Ammon's horn (tissue), 1 donor: ENCODE results near the gene TACC3.

ENCODE experiments used
- DNase-seq: peaks from one replicate; pipeline ENCODE4 v3.0.0-alpha.2; 2016; ENCODE audit warnings: low spot score

Gene TACC3

DNA sequence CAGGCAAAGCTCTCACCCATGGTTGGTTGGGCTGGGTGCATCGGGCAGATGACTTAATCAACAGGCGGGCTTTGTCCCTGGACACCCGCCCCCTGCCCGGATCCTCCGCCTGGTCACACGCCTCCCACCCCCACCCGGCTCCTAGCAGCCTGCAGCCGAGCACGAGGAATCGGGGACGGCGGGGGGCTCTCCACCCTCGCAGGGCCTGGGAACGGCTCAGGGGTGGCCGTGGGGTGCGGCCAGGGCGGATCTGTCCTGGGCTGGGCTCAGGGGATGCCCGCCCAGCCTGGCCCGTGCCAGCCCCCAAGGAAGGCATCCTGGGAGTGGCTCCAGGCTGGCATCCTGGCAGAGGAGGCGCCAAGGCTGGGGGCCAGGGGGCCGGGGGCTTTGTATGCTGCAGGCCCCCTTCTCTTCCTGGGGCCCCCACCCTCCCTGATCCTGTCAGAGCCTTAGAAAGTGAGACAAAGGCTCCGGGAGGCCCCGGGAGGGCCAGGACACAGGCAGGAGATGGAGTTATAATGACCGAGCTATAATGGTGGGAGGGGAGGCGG is 39.3 kb downstream of the TACC3 start:
- DNase-seq, result no peak

DNA sequence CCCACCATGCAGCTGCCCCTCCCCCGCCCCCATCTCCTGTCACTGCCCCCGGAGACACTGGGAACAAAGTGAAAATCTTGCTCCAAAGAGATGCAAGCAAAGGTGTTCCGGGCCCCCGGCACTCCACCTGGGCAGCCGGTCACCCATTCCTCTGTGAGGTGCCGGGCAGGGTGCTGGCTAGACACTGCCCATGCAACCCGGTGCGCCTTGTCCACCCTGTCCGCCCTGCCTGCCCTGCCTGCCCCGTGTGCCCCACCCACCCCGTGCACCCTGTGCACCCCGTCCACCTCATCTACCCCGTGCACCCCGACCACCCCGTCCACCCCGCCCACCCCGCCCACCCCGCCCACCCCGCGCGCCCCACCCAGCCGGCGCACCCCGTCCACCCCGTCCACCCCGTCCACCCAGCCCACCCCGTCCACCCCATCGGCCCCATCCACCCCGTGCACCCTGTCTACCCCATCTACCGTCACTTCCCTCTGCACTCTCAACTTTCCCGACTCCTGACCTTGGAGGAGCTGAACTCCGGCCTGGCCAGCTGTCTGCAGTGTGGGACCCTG is 39.9 kb downstream of the TACC3 start:
- DNase-seq, result no peak

DNA sequence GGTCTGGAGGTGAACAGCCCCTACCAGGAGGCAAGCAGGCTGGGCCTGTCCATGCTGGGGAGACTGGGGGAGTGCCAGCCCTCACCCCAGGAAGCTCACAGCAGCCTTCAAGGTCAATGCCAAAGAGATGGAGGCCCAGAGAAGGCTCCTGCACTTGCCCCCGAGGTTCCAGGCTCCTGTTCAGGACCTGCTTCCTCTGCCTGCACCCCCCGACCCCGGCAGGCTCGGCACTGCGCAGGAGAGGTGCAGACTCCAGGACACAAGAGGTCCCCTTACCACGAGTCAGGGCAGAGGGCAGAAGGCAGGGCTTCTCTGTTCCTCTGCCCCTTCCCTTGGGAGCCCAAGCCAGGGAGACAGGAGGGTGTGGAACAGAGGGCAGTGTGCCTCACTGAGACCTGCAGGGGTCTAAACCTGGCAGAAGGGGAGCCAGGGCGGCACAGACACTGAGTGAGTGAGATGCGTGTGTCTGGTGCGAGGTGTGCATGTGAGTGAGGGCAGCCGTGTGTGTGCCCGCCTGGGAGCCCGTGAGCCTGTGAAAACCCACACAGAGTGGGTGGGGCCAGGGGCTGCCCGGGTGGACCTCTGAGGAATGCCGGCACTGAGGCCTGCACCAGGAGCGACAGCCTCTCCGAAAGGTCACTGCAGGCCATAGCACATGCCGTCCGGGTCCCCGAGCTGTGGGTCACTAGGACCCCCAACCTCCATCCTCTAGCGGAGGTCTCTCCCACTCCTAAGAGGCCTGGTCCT is 41.1 kb downstream of the TACC3 start:
- DNase-seq, result no peak

DNA sequence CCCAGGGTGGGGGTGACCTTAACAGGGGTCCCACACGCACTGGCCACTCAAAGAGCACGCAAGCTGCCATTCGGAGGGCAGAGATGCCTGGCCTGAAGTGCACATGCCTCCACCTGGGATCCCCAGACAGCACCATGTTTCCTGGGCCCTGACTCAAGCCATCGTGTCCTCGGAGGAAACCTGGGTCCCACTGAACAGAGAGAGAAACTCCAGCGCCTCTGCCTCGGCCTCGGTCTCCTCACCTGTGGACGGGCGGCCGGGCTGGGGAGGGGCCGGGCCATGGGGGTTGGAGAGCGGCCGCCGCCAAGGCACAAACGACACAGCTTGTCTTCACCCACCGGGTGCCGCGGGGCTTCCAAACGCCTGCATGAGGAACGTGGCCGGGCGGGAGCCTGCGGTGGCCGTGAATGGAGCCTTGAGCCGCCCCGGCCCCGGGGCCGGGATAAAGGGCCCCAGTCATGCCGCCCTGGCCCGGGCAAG is 41.8 kb downstream of the TACC3 start:
- no peak for DNase-seq

DNA sequence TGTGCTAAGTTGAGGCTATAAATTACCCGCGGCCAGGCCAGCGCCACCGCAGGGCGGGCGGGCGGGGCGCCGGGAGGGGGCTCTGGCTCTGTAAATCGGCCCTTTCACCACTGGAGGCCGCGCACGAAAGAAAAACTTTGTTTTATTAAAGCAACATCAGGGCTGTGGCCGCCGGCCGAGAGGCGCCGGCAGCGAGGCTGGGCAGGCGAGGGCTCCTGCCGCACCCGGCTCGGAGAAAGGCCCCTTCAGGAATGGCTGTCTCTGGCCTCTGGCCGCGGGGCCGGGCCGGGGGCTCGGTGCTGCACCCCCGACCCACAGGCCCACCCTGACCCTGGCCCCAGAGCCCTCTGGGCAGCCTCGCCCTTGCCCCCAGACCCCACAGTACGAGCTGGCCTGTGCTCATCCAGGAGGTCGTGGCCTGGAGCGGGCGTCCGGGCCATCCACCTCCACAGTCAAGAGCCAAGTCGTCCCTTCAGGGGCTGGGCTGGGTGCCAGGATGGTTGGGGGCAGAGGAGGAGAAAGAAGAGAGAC is 42.3 kb downstream of the TACC3 start:
- no peak for DNase-seq

DNA sequence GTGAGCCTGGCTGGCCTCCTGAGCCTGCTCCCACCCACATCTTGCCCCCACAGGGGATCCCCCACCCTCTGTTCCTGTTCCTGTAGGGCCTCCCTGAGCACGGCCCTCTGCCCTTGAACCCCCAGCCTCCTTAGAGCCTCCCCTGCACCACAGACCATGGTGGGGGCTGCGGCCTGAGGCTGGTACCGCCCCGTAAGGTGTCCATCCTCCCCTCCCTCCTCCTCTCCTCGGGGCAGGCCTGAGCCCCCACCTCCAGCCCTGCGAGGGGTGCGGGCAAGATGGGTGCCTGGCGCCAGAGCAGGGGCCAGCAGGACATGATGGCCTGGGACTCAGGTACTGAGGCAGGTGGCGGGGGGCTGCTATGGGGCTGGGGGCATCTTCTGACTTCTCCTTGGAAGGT is 43.3 kb downstream of the TACC3 start:
- DNase-seq, result no peak

DNA sequence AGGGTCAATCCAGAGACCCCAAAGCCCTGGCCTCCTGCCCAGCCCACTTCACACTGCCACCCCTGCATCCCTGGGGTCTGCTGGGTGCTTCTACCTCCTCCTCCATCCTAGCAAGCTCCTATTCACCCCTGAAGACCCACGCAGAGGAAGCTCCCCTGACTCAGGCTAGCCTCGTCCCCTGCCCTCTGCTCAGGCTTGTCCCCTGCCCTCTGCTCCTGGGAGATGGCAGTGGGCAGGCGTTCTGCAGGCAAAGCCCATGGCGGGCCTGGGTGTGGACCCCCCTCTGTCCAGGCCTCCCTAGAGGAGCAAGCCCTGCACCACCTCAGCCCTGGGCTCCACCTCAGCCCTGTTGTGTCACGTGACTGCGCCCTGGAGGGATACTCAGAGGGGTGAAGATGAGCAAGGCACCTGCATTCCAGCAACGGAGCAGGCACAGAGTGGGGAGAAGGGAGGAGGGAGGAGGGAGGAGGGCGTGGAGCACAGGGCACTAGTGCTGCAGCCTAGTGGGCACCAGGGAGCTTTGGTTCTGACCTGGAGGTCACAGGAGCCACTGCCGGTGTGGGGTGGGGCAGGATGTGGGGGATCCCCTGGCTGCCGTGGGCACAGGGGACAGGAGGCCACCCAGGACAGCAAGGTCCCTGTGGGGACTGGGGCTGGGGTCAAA is 44.2 kb downstream of the TACC3 start:
- DNase-seq, result no peak

DNA sequence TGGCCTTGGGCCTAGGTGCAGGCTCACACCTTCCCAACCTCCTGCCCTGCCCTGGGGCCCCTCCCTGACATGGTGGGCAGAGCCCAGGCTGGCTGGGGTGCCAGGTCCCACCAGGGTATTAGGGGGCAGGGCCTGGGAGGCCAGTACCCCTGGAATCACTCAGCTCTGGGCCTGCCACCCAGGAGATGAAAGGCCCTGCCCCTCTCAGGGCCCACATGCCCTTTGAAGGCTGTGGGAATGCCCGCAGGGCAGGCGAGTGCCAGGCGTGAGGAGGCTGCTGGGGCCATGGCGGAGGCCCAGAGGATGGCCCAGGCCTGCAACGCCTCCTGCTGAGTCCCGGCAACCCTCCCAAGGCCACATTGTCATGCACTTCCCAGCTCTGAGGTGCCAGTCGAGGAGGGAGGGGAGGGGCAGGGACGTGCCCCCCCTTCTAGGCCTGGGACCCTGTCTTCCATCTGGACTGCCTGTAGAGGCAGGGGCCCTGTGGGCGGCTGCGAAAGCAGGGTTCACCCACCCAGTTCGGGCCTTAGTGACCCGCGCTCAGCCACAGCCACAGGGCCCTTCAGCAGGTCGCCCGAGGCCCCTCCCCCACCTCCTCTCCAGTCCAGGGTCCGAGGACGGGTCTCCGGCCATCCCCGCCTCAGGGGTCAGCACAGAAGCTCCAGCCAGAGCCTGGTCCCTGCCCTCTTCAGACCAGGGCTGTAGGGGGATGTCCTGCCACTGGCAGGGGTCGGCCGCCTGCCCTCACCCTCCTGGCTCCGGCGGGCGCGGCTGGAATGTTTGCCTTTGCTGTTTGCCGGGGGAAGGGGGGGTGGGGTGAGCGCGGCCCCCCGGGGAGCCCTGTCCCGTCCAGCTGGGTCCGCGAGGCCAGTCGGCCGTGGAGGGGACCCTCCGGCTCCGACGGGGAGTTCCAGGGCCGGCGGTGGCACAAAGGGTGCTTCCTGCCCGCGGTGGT is 45.1 kb downstream of the TACC3 start:
- no peak for DNase-seq

DNA sequence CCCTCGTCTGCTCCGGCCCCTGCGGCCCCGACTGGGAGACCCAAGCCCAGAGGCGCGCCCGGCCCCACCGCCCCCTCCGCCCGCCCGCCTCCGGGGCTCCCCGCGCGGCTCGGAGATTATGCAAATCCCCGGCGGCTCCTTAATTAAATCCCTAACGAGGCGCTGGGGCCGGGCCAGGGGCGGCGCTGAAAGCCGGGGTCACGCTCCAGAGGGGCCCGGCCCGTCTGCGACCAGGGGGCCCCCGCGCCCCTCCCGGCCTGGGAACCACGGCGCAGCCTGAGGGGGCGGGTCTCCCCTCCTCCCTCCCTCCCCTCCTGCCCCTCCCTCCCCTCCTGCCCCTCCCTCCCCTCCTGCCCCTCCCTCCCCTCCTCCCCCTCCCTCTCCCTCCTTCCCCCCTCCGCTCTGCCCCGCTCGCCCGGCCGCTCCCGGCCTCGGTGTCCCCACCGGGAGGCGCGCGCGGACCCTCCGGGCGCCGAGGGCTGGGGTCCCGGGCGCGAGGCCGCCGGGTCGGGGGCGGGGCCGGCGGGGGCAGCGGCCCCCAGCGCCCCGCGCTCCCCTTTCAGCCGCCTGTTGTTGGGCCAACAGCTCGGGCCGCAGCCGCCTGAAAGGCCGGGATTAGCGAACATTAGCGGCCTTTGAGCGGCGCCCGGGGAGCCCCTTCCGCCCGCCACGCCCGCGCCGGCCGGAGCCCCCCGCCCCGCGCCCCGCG is 45.9 kb downstream of the TACC3 start:
- DNase-seq, result no peak

DNA sequence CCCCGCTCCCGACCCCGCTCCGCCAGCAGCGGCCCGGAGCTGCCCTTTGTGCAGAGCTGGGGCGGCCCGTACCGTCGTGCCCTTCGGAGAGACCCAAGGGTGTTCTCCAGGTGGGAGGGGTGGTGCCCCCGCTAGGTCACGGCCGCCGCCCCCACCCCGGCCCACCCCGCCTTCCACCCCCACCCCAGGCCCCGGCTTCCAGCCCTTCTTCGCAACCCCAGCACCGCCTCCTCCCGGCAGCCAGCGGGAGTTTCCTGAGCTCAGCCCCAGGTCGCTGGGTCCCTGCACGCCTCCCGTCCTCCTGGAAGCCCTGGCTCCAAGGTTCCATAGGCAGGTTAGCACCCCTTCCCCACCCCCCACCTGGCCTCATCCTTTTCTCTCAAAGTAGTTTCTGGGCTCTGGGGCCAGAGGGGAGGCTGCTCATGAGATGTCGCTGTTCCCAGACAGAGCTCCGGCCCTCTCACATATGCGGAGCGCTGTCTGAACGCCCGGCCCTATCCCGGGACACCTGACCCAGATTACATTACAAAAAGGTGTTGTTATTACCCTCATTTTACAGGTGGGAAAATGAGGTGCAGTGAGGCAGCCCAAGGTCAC is 46.5 kb downstream of the TACC3 start:
- no peak for DNase-seq

DNA sequence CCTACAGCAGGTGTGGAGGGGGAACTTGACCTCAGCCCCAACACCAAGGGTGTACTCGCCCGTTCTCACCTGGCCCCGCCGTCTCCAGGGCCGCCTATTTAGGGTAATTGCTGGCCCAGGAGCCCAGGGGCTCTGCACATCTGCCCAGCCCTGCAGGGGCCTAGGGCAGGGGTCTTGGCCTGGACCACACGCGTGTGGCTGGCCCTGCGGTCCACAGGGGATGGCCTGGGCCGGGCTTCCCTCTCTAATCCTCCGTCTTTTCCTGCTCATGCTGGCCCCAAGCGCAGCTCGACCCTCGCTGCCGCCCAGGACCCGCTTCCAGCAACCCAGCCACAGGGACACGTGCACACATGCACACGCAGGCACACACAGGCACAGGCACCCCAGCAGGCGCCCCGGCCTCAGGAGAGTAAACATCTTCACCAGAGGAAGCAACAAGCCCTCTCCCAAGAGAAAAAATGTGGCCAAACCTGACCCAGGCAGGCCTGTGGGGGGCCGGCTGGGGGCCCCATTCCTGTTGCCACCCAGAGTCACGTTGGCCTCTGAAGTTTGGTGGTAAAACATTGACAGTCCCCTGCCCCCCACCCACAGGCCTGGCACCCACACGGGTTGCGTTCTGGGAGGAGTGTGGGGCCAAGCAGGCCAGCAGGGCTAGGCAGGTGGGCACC is 47.2 kb downstream of the TACC3 start:
- no peak for DNase-seq

DNA sequence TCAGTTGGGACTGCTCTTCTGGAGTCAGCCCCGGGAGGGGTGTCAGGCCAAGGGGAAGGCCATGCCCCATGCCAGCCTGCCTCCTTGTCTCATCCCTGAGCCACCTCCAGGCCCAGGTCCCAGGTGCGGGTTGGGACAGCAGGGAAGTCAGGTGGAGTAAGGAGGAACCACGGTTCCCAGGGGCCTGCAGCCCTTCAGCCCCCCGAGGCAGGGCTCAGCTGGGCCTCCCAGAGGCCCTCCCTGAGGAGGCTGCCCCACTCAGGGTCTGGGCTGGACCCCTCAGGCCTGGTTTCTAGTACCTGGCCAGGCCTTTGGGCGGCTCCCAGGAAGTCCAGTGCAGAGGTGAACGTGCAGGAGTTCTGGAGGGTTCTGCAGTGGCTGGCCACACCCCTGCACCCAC is 48.4 kb downstream of the TACC3 start:
- no peak for DNase-seq

DNA sequence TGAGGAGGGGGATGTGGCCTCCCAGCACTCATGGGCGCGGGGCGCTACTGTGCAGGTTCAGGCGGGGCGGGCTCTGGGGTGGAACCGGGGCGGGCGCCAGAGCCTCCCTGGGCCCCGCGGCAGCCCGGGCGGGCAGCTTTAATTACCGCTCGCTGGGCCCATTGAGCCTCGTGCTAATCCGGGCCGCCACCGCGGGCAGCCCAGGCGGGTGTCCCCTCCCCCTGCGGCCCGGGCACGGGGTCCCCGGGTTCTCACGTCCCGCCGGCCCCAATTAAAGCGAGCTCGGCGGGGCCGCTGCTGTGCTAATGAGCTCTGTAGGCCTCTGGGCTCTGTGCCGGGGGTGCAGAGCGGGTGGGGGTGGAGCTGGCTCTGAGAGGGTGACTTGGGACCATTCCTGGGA is 48.9 kb downstream of the TACC3 start:
- DNase-seq, result no peak

DNA sequence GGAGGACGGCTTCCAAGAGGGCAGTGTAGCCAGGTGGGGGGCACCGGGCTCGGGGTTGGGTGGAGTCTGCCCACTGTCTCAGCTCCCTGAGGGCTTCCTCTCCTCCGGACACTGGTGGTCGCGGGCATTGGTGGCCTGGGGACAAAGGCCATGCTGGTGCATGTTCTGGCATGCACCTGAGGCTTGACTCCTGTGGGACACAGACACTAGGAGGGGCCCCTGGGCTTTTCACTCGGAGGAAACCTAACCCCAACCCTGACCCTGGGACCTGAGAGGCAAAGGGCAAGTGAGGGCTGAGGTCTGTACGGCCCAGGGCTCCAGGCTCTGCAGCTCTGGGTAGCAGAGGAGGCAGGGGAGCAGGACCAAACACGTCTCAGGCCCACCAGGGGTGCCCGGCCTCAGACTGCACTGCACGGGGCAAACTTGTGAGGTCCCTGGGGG is 49.5 kb downstream of the TACC3 start:
- DNase-seq, result no peak

DNA sequence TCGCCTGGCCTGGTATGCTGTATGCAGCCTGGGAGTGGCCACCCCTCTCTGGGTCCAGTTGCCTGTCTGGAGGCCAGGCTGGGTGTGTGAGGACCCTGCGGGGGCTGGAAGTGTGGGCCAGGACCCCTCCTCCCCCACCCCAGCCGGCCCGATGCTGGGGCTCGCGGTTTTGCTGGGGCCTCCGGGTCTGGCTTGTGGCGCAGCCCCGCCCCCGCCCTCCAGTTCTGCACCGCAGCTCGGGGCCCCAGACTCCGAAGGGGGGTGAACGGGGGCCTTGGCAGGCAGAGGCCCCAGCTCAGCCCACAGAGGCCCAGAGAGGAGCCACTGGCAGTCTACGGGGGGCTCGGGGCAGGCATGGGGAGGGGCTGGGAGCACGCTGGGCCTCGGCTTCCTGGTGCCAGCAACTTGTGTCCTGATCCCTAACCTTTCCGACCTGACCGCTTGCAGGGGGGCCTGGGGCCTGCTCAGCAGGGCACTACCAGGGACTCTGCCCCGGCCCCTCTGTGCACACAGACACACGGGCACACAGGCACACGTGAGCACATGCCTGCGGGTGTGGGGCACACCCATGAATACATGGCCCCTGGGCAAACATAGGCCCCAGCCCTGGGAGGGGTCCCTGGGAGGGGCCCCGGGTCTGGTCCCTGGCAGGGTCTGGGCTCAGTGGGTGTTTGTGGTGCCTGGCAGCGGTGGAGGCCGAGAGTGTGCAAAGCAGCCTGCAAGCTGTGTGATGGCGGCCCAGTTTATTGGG is 50.4 kb downstream of the TACC3 start:
- DNase-seq, result no peak

DNA sequence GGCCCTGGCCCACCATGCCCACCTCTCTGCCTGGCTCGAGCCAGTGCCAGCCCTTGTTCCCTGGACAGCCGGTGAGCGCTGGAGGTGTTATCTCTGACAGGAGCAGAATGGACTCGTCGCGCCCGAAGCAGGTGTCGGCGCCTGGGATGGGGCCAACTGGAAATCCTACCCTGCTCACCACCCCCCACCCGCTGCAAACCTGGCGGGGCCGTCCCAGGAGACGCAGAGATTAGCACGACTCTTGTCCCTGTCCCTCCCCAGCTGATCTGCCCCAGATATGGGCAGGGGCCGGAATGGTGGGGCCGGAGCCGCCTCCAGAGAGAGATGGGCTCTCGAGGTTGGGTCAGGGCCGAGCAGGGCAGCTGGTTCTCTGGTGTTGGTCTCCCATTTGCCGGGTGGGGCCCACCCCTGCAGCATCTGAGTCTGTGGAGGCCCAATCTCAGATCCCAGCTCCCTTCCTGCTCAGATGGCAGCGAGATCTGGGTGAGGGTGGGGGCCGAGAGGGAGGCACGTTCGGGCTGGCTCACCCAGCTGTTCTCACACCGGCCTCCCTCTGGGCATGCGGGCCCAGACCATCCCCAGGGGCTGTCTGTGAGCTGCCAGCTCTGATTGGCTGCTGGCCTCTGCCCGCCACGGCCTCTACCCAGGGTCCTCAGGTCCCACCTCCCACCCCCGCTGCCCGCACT is 51.7 kb downstream of the TACC3 start:
- no peak for DNase-seq

DNA sequence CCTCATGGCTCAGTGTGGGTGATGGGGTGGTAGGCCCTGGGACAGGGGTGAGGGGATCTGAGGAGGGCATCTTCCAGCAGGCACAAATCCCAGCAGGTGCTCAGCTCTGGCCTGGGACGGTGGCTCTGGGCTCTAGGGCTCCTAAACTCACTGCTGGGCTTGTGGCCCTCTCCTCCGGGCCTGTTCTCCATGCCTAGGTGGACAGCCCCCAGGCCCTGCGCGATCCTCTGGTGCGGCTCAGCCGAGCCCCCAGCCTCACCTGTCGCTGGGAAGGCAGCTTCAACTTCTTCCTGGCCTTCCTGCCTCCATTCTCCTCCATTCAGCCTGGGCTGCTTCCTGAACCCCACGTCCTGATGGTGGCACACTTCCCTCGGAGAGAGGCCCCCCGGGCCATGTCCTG is 52.4 kb downstream of the TACC3 start:
- DNase-seq, result no peak

DNA sequence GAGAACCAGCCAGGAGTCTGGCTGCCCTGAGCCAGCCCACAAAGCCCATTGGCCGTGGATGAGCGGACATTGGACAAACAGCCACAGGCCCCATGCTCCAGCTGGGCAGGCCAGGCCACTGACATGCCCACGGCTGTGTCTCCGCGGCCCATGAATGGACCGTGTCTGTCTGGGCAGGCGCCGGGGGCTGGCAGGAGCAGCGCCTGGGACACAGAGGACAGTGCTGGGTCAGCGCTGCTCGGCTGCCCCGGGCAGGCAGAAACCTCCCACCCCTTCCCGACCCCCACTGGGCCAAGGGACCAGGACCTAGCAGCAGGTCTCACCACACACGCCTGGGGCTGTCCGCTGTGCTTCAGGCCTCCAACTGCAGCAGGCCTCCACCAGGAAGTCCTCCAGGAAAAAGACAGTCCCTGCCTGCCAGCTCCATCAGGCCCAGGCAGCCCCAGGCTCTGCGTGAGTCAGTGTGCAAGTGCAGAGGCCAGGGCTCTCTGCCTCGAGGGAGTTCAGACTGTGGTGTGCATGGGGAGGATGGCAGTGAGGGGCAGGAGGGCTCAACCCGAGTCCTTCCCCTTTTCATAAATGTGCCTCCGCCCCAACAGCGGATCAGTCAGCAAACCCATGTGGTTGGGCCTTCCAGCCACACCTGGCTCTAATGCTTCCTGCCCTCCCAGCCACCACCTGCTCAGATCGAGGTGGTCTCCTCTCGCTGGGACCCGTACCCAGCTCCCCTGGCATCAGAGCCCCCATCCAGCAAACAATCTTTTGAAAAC is 54.6 kb downstream of the TACC3 start:
- DNase-seq, result peak; percentile 83
